Esophagus squamous epithelium (tissue), 4 donors: Measurements from ENCODE around the gene CAMK2G.

Source experiments
- POLR2A ChIP-seq, 4 donors: fragments of 450-650 bp; IDR thresholded peaks; one replicate each; pipeline ENCODE4 v1.6.1; 2017; ENCODE audit warnings: antibody characterized with exemption in 4 of 4, mild to moderate bottlenecking in 4 of 4, moderate library complexity in 3 of 4
- TF ChIP-seq, protein P1 (sequence below), 6 experiments: fragments of 450-650 bp in 4 of 6; fragments of 200-600 bp in 2 of 6; sonication (generic) in 2 of 6; IDR thresholded peaks; one replicate each; pipeline ENCODE4 v1.5.1; 2016 to 2019; ENCODE audit warnings: antibody characterized with exemption in 6 of 6, mild to moderate bottlenecking in 4 of 6, moderate library complexity in 4 of 6

DNA sequence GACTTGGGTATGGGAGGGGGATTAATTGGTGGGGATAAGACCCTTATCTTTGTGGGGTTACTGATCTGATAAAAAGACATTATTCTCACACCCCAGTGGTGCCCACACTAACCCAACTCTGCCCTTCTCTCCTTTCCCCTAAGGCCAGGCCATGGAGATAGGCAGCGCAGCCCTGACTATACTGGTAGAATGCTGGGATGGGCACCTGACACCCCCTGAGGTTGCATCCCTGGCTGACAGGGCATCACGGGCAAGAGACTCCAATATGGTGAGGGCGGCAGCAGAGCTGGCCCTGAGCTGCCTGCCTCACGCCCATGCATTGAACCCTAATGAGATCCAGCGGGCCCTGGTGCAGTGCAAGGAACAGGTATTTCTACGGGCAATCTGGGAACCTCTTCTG is 76.3 kb downstream of the CAMK2G start:
- TF ChIP-seq, protein P1, sequence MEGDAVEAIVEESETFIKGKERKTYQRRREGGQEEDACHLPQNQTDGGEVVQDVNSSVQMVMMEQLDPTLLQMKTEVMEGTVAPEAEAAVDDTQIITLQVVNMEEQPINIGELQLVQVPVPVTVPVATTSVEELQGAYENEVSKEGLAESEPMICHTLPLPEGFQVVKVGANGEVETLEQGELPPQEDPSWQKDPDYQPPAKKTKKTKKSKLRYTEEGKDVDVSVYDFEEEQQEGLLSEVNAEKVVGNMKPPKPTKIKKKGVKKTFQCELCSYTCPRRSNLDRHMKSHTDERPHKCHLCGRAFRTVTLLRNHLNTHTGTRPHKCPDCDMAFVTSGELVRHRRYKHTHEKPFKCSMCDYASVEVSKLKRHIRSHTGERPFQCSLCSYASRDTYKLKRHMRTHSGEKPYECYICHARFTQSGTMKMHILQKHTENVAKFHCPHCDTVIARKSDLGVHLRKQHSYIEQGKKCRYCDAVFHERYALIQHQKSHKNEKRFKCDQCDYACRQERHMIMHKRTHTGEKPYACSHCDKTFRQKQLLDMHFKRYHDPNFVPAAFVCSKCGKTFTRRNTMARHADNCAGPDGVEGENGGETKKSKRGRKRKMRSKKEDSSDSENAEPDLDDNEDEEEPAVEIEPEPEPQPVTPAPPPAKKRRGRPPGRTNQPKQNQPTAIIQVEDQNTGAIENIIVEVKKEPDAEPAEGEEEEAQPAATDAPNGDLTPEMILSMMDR (IDR thresholded peaks at IDR 0.05) = no peak
- no peak for TF ChIP-seq POLR2A (IDR thresholded peaks at IDR 0.05)
